NT2/D1 (cell line): Measurements from ENCODE around the gene ATG9B.

Experiments used
- SUZ12 ChIP-seq: IDR thresholded peaks from 2 replicates; pipeline ENCODE4 v1.6.1; 2011; ENCODE audit not compliant: insufficient read length, insufficient read depth; ENCODE audit errors: extremely low read depth
- YY1 ChIP-seq: IDR thresholded peaks from 2 replicates; pipeline ENCODE4 v1.6.1; 2011; ENCODE audit not compliant: insufficient read length, insufficient read depth
- ZNF274 ChIP-seq: IDR thresholded peaks from 2 replicates; pipeline ENCODE4 v1.6.1; 2011; ENCODE audit warnings: mild to moderate bottlenecking, low read depth, low read length

GRCh38 chr7:150978126-150978789 is 46.0 kb downstream of the ATG9B start, which contains the start of gene KCNH2:
- no peak for TF ChIP-seq YY1
- no peak for TF ChIP-seq ZNF274
- no peak for TF ChIP-seq SUZ12
